Kidney tubule cell (primary cell): Measurements from ENCODE around the gene CACNA1C.

Experiments used
- DNase-seq: peaks from one replicate; pipeline ENCODE4 v3.0.0-alpha.2; 2018; ENCODE audit warnings: low spot score

Gene CACNA1C

DNA sequence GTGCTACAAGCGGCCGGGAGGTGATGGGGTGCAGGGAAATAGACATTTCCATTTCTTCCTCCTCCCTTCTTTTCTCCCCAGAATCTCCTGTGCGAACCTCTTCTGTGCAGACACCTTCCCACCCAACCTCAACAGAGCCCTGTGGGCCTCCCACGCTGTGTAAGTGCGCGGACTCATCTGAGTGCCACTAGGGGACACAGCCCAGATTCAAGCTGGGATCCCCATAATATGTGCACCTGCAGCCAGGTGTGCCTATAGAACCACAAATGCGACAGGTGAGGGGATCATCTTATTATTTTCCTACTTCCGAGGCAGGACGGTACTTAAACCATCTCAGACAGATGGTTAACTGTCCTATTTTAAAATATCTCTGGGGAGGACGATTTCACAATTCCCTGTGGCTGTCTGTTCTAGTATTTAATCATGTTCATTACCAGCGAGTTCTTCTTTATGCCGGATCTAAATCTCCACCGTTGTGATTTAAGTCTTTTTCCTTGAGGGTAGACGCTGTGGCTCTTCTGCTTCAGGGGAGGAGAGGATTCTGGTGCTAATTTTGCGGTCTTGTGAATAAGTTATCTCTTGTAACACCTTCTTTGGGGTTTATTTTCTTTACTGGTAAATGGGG lies 17.2 kb upstream of the CACNA1C start:
- DNase-seq, result no peak

DNA sequence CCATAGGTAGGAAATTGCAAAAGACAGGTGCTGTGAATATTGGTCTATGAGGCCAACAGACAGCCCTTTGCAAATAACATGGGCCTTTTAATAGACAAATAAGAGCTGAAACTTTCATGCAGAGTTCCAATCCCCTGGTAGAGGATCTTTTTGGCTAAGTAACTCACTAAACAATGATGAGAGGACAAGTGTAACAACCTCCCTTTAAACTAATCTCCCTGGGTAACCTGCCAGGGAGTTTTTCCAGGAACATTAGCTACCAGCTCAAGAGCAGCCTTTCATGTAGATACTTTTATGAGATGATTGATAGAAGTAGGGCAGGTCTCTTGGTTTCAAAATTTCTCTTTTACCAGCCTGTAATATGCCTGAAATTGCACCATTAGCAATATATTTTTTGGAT lies 13.8 kb upstream of the CACNA1C start:
- no peak for DNase-seq

DNA sequence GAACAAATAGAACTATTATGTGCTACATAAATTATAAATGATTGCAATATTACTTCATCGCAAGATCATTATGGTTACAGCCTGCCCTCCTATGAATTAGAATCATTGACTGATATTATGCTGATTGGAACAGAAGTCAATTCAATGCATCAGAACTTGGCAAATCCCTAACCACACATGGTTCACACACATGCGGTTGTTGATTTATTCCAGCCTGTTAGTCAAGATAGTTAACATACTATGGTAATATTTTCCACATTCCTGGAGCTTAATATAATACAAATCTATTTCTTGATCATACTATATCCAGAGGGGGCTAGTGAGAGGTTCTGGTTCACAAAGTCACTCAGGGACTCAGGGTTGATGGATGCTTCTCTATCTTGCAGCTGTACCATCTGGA lies 9.7 kb upstream of the CACNA1C start:
- no peak for DNase-seq

DNA sequence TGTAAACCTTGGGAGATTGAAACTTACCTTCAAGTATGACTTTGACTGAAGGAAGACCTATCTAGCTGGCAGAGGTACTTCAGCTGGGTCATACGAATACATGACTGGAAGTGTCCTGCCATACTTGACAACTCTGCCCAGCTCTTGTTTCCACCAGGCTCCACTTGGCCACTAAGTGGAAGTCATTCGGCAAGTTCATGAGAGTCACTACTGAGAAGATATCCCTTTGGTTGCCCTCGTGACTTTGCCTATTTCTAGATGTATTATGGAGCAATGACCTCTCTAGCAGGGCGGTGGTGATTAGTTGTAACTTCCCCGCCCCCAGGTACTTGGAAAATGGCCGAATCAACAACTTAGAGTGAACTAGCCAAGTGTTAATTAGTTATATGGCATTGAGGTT lies 8.6 kb upstream of the CACNA1C start:
- no peak for DNase-seq

DNA sequence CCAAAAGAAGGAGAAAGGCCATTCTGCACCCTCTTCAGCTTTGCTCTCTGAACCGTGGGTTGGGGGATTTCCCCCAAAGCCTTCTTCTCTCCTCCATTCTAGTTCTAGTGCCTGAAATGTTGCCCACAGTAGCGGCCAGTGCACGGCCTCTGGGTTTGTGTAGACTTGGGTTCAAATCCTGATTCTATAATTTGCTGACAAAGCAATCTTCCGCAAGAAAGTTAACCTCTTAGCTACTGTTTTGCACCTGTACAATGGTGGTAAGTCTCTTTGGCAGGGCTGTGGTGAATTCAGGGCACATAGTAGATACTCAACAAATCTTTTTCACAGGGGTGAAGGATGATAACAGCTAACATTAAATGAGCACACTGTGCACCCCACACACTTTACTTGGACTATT lies 5.8 kb upstream of the CACNA1C start:
- no peak for DNase-seq

DNA sequence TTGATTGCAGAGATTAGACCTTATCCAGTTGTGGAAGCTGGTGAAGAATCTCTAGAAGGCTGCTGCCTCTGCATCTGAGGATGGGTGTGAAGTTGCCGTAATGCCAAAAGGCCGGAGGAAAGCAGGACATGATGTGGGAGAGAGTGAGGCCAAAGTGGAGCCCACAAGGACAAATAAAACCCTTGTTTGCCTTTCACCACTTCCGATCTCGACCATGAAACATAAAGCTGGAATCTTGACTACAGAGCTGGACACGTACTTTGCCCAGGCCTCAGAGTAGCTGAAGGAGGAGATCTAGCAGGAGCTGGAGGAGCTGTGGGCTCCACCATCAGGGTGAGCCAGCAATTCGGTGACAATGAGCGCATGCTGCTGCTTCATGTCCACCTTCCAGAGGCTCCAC lies 5.0 kb upstream of the CACNA1C start:
- DNase-seq, result no peak

DNA sequence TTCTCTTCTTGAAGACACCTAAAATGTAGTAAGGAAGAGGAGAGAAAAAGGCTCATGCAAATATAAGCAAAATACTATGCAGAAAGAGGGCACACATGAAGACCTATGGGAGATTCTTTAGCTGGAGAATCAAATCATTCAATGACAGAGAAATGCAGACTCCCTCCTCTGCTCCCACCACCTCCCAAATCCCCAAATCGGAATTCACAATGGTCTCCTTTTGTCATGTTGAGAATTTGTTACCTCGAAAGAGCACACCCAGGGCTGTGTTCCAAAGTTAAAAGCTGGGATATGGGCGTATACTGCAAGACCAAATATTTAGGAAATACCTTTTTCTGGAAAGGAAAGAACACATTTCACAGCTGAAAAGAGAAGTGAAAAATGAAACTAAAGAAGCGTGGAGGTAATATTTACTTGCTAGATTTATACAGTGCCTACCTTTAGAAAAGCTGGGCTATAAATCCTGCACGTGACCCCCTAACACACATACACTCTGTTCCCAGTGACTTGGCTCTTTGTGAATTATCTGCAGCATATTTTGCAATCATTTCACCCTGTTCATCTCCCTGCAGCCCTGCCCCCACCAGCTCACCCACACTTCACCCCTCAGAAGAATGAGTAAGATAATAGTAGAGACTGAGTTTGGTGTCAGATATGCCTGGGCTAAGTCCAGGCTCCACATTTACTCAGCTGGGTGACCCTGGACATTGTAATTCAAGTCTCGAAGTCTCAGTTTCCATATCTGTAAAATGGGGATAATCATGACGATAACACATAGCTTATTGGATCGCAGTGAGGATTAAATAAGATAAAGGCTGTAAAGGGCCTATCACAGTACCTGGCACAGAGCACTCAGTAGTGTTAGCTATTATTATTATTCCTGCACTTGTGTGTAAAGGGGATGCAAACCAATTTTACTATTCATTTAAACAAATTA lies 2.9 kb upstream of the CACNA1C start:
- DNase-seq, result no peak

DNA sequence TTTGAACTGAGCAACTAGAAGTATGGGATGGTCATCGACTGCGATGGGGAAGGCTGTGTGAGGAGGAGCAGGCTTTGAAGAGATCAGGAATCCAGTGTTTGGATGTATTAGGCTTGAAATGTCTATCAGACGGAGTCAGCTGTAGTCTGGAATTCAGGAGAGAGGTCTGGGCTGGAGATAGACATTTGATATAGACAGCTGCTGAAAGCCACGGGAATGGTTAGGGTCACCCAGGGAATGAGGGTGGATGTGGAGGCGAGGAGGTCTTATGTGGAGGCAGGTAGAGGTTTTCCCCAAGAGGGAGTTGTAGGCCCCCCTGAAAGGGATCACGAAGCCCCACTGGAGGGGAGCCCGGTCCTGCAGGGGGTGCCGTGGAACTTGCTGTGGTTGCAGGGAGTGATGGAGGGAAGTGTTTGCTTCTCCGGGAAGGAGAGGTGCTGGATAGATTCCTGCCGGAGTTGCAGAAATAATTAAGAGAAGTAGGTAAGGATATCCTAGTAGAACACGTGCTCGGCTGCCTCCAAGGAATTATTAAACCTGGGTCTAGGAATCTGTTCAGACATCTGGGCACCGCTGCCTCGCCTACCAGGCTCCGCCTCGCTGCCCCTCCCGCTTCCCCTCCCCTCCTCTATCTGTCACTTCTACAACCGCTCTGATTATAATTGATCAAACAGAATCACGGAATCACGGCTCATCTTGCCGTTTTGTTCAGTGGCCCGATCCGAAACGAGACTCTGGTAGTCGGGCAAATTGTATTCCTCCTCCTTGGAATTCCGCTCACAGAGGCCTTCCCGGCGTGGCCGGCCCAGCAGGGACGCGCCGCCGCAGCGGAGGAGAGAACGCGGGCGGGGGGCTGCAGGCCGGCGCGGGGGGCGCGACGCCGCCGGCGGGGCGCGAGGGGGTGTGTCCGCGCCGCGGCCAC lies 826 bp upstream of the CACNA1C start:
- DNase-seq, result no peak

DNA sequence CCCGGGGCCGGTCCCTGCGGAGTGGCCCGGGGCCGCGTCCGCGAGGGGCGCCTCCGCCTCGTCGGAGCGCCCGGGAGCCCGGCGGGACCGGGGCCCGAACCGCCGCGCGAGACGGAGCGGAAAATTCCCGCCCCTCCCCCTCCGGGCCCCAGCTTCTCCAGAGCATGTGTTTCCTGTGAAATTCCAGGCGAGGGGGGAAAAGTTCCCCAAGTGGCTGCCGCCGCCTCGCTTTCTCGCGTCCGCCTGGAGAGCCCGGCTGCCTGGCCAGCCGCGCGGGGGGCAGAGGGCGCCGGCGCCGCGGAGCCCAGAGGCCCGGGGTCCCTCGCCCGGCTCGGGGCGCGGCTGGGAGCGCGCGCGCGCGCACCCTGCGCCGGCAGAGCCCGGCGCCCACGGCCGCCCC lies 904 bp downstream of the CACNA1C start:
- DNase-seq, result no peak

DNA sequence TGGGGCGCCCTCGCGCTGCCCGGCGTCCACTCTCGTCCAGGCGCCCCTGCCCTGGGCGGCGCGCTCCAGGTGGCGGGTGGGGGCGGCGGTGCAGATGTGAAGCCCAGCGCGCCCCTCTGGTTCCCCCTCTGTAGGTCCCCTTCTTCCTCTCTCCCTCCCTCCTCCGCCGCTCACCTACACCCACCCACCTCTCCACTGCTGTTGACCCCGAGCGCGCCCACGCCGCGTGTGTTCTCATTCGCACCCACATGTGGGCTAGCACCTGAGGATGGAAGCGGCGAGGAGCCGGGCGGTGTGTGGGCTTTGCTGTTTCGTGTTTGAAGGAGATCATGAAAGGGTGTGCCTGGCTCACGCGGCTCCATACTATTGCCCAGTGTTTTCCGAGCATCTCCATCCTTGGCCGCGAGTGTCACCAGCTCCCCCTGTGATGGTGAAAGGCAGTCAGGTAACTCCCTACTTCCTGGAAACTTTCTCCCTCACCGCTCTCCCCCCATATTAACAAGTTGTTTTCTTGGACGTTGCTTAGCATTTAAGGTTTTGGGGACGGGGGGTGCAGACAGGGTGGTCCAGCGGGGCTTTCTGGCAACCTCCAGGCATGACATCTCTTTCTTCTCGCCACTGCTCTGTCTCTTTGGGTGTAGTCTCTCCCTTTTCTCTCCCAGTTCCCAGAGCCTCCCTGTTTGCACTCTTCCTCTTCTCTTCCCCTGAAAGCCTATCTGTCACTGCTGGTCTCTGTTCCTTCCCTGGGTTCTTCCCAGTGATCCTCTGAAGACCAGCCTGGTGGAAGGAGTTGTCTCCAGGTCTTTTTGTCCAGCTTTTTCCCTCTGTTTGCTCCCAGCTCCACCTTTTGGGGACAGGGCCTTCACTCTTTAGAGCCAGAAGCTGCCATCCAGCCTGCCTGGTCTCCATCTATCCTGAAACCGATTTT lies 1.6 kb downstream of the CACNA1C start:
- DNase-seq, result no peak

DNA sequence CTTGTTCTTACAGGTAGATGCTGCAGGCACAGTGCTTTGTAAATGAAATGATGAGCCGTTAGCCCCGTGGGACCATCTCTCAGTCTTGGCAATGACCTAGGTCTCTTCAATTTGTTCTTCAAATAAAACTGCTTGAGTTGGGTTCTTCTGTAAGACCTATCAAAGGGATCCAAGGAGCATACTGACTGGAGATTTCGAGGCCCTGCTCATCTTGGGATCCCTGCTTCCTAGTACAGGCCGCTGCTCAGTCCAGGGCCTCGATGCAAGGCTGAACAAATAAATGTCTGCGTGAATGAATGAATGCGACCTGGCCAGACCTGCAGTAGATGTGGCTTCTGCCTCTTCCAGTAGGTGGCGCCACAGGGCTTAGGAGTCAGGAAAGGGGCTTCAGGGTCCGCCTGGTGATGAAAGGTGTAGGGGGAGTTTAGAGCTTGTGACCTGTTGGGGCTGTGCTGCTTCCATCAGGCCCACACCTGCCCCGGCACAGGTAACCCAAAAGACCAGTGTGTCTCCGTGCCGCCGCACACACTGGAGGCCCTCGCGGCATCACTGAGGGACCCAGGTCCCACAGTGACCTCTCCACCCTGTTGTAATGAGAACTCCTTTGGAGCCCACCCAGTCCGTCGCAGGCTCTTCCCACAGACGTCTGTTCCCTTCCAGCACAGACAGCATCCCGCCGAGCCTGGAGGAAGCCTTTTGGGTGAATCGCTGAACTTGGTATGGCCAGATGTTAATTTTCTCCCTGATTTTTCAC lies 4.4 kb downstream of the CACNA1C start:
- DNase-seq, result peak; percentile 49

DNA sequence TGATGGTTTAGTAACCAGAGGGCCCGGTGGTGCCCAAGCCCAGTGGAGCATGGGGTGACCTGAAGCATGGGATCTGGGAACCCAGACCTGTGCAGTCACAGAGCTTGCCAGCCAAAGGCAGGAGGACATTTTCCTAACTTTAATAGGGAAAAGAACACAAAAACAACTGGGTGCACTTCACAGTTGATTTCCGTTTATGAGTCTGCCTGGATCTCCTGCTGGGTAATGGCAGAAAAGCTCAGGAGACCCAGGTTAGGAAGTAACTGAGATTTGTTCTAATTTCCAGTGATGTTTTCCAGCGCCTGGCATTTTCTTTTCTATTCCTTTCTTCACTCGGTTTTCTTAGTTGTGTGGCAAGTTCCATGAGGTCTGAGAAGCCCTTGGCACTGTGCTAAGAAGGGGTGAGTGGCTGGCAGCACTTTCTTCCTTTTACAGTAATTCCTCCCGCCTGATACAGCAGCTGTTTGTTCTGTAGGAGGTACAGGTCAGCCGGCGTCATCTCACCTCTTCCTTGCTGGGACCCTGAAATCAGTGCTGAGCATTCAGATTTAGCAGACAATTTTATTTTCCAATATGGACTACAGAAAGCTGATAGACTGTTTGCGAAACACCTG lies 5.1 kb downstream of the CACNA1C start:
- DNase-seq, result no peak

DNA sequence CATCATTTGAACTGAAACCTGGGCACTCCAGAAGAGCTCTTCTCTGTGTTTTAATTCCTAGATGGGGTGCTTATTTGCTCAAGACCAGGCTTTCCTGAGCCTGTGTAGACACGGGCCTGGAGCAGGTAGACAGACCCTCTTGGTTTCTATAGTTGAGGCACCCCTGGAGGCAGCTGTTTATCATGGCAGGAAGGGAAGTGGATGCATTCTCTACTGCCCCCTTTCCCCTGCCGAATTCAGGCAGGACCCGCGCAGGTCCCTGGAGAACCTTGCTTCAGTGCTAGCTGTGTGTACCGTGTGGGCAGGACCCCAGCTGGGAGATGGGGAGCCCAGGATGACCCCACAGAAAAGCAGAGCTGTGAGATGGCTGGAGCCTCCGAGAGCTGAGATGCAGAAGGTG lies 6.0 kb downstream of the CACNA1C start:
- DNase-seq, result no peak

DNA sequence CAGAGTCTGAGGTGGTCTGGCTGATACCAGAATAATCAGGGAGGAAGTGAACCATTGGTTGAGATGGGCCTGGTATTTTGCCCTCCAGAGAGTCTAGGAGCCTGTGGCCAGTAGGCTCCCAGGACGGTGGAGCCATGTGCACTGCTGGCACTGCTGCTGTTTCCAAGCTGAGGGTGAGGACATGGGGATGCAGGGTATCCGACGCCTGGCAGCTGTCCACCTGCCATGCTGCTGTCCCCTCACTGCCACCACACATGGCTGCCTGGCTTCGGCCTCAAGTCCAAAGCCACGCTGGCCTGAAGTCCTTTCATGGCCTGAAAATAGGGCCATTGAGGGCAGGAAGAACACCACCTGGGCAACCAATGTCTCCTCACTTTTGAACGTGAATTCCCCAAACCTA lies 8.6 kb downstream of the CACNA1C start:
- DNase-seq, result no peak

DNA sequence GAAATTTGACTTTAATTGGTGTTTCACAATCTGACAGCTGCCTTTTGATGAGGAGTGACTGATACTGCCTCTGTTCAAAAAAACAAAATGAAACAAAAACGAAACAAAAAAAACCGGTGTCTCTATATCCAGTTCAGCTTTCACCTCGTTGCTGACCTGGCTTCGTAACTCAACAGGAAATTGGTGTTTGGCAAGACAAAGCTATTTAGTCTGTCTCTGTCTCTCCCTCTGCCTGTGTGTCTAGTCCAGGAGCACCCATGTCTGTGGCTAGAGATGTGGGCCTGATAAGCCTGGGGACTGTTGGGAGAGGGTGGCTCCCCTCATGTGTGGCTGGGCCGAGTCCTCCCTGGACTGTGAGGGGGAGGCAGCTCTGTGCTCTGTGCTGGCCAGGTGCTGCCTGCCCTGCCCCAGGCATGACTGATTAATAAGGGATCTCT lies 11.3 kb downstream of the CACNA1C start:
- no peak for DNase-seq

DNA sequence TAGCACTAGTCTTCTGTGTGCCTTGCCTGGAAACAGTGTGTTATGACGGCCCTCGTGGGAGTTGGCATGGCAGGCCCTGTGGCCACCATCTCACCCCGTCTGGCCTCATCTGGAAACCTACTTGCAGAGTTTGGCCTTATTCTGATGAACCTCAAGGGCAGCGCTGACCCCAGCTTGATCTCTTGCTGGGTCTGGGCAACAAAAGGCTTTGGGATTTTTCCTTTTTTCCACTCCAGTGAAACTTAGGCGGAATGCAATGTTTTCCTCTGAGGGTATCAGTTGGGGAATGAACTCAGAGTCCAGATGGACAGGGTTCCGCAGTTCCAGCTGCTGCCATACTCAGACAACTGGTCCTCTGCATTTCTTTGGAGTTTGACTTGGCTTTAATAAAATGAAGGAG lies 15.9 kb downstream of the CACNA1C start:
- DNase-seq, result no peak

DNA sequence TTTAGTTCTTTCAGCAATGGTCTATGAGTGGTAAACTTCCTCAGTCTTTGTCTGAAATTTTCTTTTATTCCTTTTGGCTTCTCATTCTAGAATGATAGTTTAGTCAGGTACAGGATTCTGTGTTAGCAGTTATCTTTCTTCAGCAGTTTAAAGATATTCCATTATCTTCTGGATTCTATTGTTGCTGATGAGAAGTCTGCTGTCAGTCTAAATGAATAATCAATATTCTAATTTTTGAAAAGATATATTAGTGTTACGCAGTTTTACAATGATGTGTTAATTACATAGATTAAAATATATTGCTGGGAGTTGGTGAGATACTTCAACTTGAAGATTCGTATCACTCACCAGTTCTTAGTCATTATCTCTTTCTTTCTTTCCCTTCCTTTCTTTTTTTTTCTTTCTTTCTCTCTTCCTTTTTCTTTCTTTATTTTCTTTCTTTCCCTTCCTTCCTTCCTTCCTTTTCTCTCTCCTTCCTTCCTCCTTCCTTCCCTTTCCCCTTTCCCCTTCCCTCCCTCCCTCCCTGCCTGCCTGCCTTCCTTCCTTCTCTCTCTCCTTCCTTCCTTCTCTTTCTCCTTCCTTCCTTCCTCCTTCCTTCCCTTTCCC lies 17.8 kb downstream of the CACNA1C start:
- DNase-seq, result no peak

DNA sequence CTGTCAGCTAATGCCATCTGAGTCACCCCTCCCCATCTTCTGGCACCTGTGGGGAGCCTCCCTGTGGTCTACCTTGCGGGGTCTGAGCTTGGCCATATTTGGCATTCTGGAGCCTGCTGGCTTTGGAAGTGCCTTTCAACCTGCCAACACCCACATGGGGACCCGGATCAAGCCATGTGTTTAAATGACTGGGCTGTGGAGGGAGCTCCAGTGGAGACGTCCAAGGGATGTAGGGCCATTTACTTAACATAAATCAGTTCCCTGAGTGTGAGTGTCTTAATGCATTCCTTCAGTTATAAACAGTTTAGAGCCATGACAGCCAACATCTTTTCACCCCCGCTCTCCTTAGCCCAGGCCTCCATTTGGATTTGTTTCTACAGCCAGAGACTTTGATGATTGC lies 22.0 kb downstream of the CACNA1C start:
- DNase-seq, result no peak

DNA sequence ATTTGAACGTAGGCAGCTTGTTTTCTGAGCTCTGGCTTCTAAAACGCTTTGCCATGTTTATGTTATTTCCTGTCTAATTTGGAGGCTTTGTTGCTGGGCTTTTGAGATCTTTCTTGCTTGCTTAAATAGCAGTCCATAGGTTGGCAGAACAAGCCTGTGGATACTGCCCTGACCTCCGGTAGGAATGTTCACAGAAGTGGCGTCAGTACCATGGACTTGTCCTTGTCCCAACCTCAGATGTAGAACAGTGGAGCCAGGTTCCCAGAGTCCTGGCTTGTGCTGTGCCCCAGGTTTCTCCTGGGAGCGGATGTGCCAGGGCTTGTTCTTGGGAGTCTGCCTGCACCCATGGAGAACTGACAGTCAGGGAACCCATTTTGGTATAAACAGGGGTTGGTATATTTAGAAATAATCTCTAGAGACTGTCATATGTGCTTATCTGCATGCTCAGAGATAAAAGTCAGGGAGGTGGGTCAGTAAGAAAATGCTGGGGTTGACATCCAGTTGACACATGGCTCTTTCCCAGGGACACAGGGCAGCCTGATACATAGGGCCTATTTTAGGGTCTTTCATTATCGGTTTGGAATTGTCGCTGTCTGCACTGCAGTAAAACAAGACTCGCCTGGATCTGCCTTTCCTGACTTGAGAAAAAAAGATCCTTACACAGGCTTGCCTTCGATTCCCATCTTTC lies 22.9 kb downstream of the CACNA1C start:
- no peak for DNase-seq
